WTC11 (cell line): ENCODE data around the gene B4GALNT2.

Source experiments
- AFF4 ChIP-seq: sonication (generic); formaldehyde crosslinking; IDR thresholded peaks from 2 replicates; pipeline ENCODE4 v1.8.1; 2023; ENCODE audit warnings: mild to moderate bottlenecking, missing genetic modification reagents, borderline replicate concordance
- ATF3 ChIP-seq: sonication (generic); formaldehyde crosslinking; conservative IDR thresholded peaks from 2 replicates; pipeline ENCODE4 v1.8.1; 2022; ENCODE audit warnings: mild to moderate bottlenecking, missing genetic modification reagents
- ESRRA ChIP-seq: sonication (generic); formaldehyde crosslinking; IDR thresholded peaks from 2 replicates; pipeline ENCODE4 v1.8.1; 2022; ENCODE audit warnings: mild to moderate bottlenecking, missing genetic modification reagents, borderline replicate concordance
- FOXK1 ChIP-seq: sonication (generic); formaldehyde crosslinking; IDR thresholded peaks from 2 replicates; pipeline ENCODE4 v1.8.0; 2022; ENCODE audit warnings: mild to moderate bottlenecking, moderate library complexity, missing genetic modification reagents
- STAT6 ChIP-seq: sonication (generic); formaldehyde crosslinking; conservative IDR thresholded peaks from 2 replicates; pipeline ENCODE4 v1.8.1; 2023; ENCODE audit warnings: mild to moderate bottlenecking, low read depth, missing genetic modification reagents, moderate library complexity
- TEAD1 ChIP-seq: sonication (generic); formaldehyde crosslinking; IDR thresholded peaks from 2 replicates; pipeline ENCODE4 v1.8.0; 2022; ENCODE audit warnings: mild to moderate bottlenecking, missing genetic modification reagents
- ZMAT4 ChIP-seq: fragments of 250-450 bp; sonication (Bioruptor Pico); IDR thresholded peaks from 2 replicates; pipeline ENCODE4 v1.9.0; 2021; ENCODE audit warnings: mild to moderate bottlenecking
- TF ChIP-seq, protein P1 (sequence below): fragments of 200-600 bp; IDR thresholded peaks from 2 replicates; pipeline ENCODE4 v1.8.0; 2022; ENCODE audit warnings: antibody characterized with exemption
- TF ChIP-seq, protein P2 (sequence below): sonication (generic); formaldehyde crosslinking; IDR thresholded peaks from 2 replicates; pipeline ENCODE4 v1.8.0; 2022; ENCODE audit warnings: mild to moderate bottlenecking, missing genetic modification reagents
- TF ChIP-seq, protein P3 (sequence below): sonication (generic); formaldehyde crosslinking; IDR thresholded peaks from 2 replicates; pipeline ENCODE4 v1.8.1; 2023; ENCODE audit warnings: mild to moderate bottlenecking, missing genetic modification reagents, moderate library complexity
- TF ChIP-seq, protein P4 (sequence below): sonication (generic); formaldehyde crosslinking; IDR thresholded peaks from 2 replicates; pipeline ENCODE4 v1.8.1; 2023; ENCODE audit warnings: mild to moderate bottlenecking, missing genetic modification reagents
- TF ChIP-seq, protein P5 (sequence below): sonication (generic); formaldehyde crosslinking; IDR thresholded peaks from 2 replicates; pipeline ENCODE4 v1.8.1; 2023; ENCODE audit warnings: mild to moderate bottlenecking, moderate library complexity, missing genetic modification reagents
- TF ChIP-seq, protein P6 (sequence below): sonication (generic); formaldehyde crosslinking; IDR thresholded peaks from 2 replicates; pipeline ENCODE4 v1.8.0; 2022; ENCODE audit warnings: mild to moderate bottlenecking, missing genetic modification reagents

DNA sequence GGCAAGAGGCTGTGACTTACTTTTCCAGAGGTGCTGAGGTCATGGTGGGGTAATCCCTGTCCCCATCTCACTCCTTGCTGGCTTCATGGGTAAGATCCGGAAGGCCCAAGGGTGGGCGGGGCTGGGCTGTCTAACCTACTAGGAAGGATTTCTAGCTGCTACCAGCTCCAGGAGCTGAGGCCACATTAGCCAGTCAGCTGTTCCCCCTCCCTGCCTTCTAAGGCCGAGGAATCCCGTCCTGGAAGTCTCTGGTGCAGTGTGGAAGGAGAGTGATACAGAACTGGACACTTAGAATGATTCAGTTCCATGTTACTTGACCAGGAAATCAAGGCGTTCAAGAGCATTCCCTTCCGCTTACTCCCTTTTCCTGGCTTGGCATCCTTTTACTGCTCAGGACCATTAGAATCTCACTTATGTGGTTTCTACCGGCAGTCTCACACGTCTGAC, 68.9 kb downstream of the B4GALNT2 start:
- TF ChIP-seq, protein P1, sequence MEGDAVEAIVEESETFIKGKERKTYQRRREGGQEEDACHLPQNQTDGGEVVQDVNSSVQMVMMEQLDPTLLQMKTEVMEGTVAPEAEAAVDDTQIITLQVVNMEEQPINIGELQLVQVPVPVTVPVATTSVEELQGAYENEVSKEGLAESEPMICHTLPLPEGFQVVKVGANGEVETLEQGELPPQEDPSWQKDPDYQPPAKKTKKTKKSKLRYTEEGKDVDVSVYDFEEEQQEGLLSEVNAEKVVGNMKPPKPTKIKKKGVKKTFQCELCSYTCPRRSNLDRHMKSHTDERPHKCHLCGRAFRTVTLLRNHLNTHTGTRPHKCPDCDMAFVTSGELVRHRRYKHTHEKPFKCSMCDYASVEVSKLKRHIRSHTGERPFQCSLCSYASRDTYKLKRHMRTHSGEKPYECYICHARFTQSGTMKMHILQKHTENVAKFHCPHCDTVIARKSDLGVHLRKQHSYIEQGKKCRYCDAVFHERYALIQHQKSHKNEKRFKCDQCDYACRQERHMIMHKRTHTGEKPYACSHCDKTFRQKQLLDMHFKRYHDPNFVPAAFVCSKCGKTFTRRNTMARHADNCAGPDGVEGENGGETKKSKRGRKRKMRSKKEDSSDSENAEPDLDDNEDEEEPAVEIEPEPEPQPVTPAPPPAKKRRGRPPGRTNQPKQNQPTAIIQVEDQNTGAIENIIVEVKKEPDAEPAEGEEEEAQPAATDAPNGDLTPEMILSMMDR, result no peak
- no peak for TF ChIP-seq ZMAT4 (CRISPR knock-in tag)
- no peak for TF ChIP-seq TEAD1 (CRISPR knock-in tag)
- TF ChIP-seq, protein P2, sequence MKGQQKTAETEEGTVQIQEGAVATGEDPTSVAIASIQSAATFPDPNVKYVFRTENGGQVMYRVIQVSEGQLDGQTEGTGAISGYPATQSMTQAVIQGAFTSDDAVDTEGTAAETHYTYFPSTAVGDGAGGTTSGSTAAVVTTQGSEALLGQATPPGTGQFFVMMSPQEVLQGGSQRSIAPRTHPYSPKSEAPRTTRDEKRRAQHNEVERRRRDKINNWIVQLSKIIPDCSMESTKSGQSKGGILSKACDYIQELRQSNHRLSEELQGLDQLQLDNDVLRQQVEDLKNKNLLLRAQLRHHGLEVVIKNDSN, result no peak
- TF ChIP-seq, protein P3, sequence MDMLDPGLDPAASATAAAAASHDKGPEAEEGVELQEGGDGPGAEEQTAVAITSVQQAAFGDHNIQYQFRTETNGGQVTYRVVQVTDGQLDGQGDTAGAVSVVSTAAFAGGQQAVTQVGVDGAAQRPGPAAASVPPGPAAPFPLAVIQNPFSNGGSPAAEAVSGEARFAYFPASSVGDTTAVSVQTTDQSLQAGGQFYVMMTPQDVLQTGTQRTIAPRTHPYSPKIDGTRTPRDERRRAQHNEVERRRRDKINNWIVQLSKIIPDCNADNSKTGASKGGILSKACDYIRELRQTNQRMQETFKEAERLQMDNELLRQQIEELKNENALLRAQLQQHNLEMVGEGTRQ (CRISPR knock-in tag), result no peak
- no peak for TF ChIP-seq AFF4 (CRISPR knock-in tag)
- no peak for TF ChIP-seq FOXK1 (CRISPR knock-in tag)
- TF ChIP-seq, protein P4, sequence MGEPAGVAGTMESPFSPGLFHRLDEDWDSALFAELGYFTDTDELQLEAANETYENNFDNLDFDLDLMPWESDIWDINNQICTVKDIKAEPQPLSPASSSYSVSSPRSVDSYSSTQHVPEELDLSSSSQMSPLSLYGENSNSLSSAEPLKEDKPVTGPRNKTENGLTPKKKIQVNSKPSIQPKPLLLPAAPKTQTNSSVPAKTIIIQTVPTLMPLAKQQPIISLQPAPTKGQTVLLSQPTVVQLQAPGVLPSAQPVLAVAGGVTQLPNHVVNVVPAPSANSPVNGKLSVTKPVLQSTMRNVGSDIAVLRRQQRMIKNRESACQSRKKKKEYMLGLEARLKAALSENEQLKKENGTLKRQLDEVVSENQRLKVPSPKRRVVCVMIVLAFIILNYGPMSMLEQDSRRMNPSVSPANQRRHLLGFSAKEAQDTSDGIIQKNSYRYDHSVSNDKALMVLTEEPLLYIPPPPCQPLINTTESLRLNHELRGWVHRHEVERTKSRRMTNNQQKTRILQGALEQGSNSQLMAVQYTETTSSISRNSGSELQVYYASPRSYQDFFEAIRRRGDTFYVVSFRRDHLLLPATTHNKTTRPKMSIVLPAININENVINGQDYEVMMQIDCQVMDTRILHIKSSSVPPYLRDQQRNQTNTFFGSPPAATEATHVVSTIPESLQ (CRISPR knock-in tag), result no peak
- TF ChIP-seq ESRRA (CRISPR knock-in tag), result no peak
- TF ChIP-seq, protein P5, sequence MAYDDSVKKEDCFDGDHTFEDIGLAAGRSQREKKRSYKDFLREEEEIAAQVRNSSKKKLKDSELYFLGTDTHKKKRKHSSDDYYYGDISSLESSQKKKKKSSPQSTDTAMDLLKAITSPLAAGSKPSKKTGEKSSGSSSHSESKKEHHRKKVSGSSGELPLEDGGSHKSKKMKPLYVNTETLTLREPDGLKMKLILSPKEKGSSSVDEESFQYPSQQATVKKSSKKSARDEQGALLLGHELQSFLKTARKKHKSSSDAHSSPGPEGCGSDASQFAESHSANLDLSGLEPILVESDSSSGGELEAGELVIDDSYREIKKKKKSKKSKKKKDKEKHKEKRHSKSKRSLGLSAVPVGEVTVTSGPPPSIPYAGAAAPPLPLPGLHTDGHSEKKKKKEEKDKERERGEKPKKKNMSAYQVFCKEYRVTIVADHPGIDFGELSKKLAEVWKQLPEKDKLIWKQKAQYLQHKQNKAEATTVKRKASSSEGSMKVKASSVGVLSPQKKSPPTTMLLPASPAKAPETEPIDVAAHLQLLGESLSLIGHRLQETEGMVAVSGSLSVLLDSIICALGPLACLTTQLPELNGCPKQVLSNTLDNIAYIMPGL (CRISPR knock-in tag), result no peak
- no peak for TF ChIP-seq STAT6
- TF ChIP-seq, protein P6, sequence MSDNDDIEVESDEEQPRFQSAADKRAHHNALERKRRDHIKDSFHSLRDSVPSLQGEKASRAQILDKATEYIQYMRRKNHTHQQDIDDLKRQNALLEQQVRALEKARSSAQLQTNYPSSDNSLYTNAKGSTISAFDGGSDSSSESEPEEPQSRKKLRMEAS (CRISPR knock-in tag), result no peak
- TF ChIP-seq ATF3 (CRISPR knock-in tag), result no peak
